H9 (cell line): ENCODE results near the gene GPR160. TPM values are rescaled to one million over a fixed set of nuclear protein-coding genes. Genes with fewer than 3 reads are reported as not detected.

Experiments used
- DNase-seq: peaks from one replicate; pipeline ENCODE4 v3.0.0-alpha.2; 2017
- H2AFZ ChIP-seq: one replicate; pipeline ENCODE4 v1.6.1; 2013; ENCODE audit warnings: mild to moderate bottlenecking, low read length, control low read depth, moderate library complexity
- H2AK5ac ChIP-seq: 2 replicates; pipeline ENCODE4 v1.6.1; 2013; ENCODE audit warnings: low read length, control low read depth, mixed read lengths; ENCODE audit not compliant: insufficient read length
- H2BK120ac ChIP-seq: one replicate; pipeline ENCODE4 v1.6.1; 2013; ENCODE audit warnings: low read depth, mild to moderate bottlenecking, low read length, control low read depth, inconsistent platforms; ENCODE audit not compliant: poor library complexity, severe bottlenecking
- H2BK12ac ChIP-seq: 2 replicates; pipeline ENCODE4 v1.6.1; 2013; ENCODE audit warnings: low read length, control low read depth, mixed read lengths, low read depth; ENCODE audit not compliant: insufficient read length
- H2BK15ac ChIP-seq: 2 replicates; pipeline ENCODE4 v1.6.1; 2013; ENCODE audit warnings: low read depth, low read length, control low read depth
- H2BK20ac ChIP-seq: one replicate; pipeline ENCODE4 v1.6.1; 2013; ENCODE audit warnings: low read depth, mild to moderate bottlenecking, low read length, control low read depth, inconsistent platforms; ENCODE audit not compliant: poor library complexity, severe bottlenecking
- H2BK5ac ChIP-seq: 2 replicates; pipeline ENCODE4 v1.6.1; 2013; ENCODE audit warnings: low read length, control low read depth, mixed read lengths; ENCODE audit not compliant: insufficient read length
- H3K14ac ChIP-seq: 2 replicates; pipeline ENCODE4 v1.6.1; 2013; ENCODE audit warnings: low read length, control low read depth; ENCODE audit not compliant: insufficient read depth
- H3K18ac ChIP-seq: 2 replicates; pipeline ENCODE4 v1.6.1; 2013; ENCODE audit warnings: low read depth, mild to moderate bottlenecking, mixed read lengths, low read length, control low read depth; ENCODE audit not compliant: insufficient read length
- H3K23ac ChIP-seq: 2 replicates; pipeline ENCODE4 v1.6.1; 2013; ENCODE audit warnings: low read length, control low read depth, mixed read lengths, low read depth; ENCODE audit not compliant: insufficient read length
- H3K23me2 ChIP-seq: 2 replicates; pipeline ENCODE4 v1.6.1; 2013; ENCODE audit warnings: low read depth, mild to moderate bottlenecking, mixed read lengths, low read length, control low read depth; ENCODE audit not compliant: insufficient read length, poor library complexity, severe bottlenecking
- H3K27ac ChIP-seq: 2 replicates; pipeline ENCODE4 v1.5.1; 2013; ENCODE audit warnings: low read length, control low read depth, mixed read lengths, low read depth; ENCODE audit not compliant: insufficient read length
- H3K27me3 ChIP-seq: 2 replicates; pipeline ENCODE4 v1.6.1; 2013; ENCODE audit warnings: low read length, control low read depth, inconsistent platforms; ENCODE audit not compliant: insufficient read depth
- H3K4ac ChIP-seq: 2 replicates; pipeline ENCODE4 v1.6.1; 2013; ENCODE audit warnings: low read depth, mild to moderate bottlenecking, control low read depth, inconsistent platforms, low read length, moderate library complexity
- H3K4me1 ChIP-seq: 2 replicates; pipeline ENCODE4 v1.6.1; 2013; ENCODE audit warnings: low read length, control low read depth, inconsistent platforms; ENCODE audit not compliant: insufficient read depth
- H3K4me2 ChIP-seq: 2 replicates; pipeline ENCODE4 v1.6.1; 2013; ENCODE audit warnings: low read length, control low read depth, mixed read lengths; ENCODE audit not compliant: insufficient read length, insufficient read depth
- H3K56ac ChIP-seq: 2 replicates; pipeline ENCODE4 v1.6.1; 2013; ENCODE audit warnings: low read depth, mild to moderate bottlenecking, mixed read lengths, low read length, control low read depth; ENCODE audit not compliant: insufficient read length
- H3K79me1 ChIP-seq: 2 replicates; pipeline ENCODE4 v1.6.1; 2013; ENCODE audit warnings: low read depth, mild to moderate bottlenecking, moderate library complexity, low read length, control low read depth, inconsistent platforms; ENCODE audit not compliant: insufficient read depth, poor library complexity, severe bottlenecking
- H3K79me2 ChIP-seq: 2 replicates; pipeline ENCODE4 v1.6.1; 2013; ENCODE audit warnings: low read length, control low read depth, inconsistent platforms; ENCODE audit not compliant: insufficient read depth
- H3K9ac ChIP-seq: 2 replicates; pipeline ENCODE4 v1.6.1; 2013; ENCODE audit warnings: low read length, control low read depth, mixed read lengths; ENCODE audit not compliant: insufficient read length; ENCODE audit errors: extremely low read depth
- H3K9me3 ChIP-seq: one replicate; pipeline ENCODE4 v1.6.1; 2013; ENCODE audit warnings: low read depth, low read length, inconsistent platforms; ENCODE audit not compliant: control insufficient read depth
- H3T11ph ChIP-seq: one replicate; pipeline ENCODE4 v1.6.1; 2013; ENCODE audit warnings: mild to moderate bottlenecking, low read length, control low read depth, inconsistent platforms
- H4K20me1 ChIP-seq: one replicate; pipeline ENCODE4 v1.6.1; 2013; ENCODE audit not compliant: control insufficient read depth, insufficient read length, insufficient read depth
- H4K5ac ChIP-seq: 2 replicates; pipeline ENCODE4 v1.6.1; 2013; ENCODE audit warnings: low read depth, mild to moderate bottlenecking, mixed read lengths, low read length, control low read depth; ENCODE audit not compliant: insufficient read length
- H4K8ac ChIP-seq: replicated peaks from 2 replicates; pipeline ENCODE4 v1.6.1; 2013; ENCODE audit warnings: low read length, control low read depth, mixed read lengths, low read depth; ENCODE audit not compliant: insufficient read length
- H4K91ac ChIP-seq: 2 replicates; pipeline ENCODE4 v1.6.1; 2013; ENCODE audit warnings: low read depth, mild to moderate bottlenecking, moderate library complexity, mixed read lengths, low read length, control low read depth; ENCODE audit not compliant: insufficient read length
- H3K27ac Mint-ChIP-seq, 3 experiments: 2 replicates in 2 of 3; 3 replicates in 1 of 3; pipeline ENCODE4 v1.8.0; 2020 to 2021; ENCODE audit warnings: mixed read lengths in 3 of 3, mild to moderate bottlenecking in 1 of 3, moderate library complexity in 1 of 3
- H3K27me3 Mint-ChIP-seq: 2 replicates; pipeline ENCODE4 v1.8.0; 2021; ENCODE audit warnings: low read depth, mild to moderate bottlenecking, moderate library complexity, mixed read lengths
- H3K36me3 Mint-ChIP-seq, 3 experiments: 2 replicates in 2 of 3; 3 replicates in 1 of 3; pipeline ENCODE4 v1.8.0; 2020 to 2021; ENCODE audit warnings: low read depth in 3 of 3, mixed read lengths in 3 of 3; ENCODE audit not compliant: insufficient read depth in 1 of 3
- H3K4me1 Mint-ChIP-seq, 2 experiments: 2 replicates each; pipeline ENCODE4 v1.8.0; 2020; ENCODE audit warnings: mixed read lengths in 2 of 2
- H3K4me3 Mint-ChIP-seq, 2 experiments: 2 replicates in 1 of 2; 3 replicates in 1 of 2; pipeline ENCODE4 v1.8.0; 2020 to 2021; ENCODE audit warnings: mild to moderate bottlenecking in 2 of 2, mixed read lengths in 2 of 2, moderate library complexity in 1 of 2
- H3K9me3 Mint-ChIP-seq, 2 experiments: 2 replicates in 1 of 2; 3 replicates in 1 of 2; pipeline ENCODE4 v1.8.0; 2020; ENCODE audit warnings: mild to moderate bottlenecking in 2 of 2, mixed read lengths in 2 of 2, moderate library complexity in 1 of 2
- WGBS: extraction: QIAGEN DNeasy Blood & Tissue Kit; methylation state at CpG from one replicate; pipeline ENCODE4 v1.1.7; 2013; ENCODE audit warnings: missing lambda C conversion rate, low lambda C conversion rate, mixed read lengths; ENCODE audit not compliant: insufficient read length; ENCODE audit errors: extremely low coverage; 5-methylcytosine and 5-hydroxymethylcytosine counted together
- total RNA-seq: library from RNA; stranded (reverse); gene quantifications from 2 replicates; pipeline ENCODE4 v1.2.1, GENCODE V29; 2021
- TF ChIP-seq, protein P1 (sequence below): fragments of 200-600 bp; sonication (generic); conservative IDR thresholded peaks from 3 replicates; pipeline ENCODE4 v1.8.0; 2021; ENCODE audit warnings: antibody characterized with exemption, mild to moderate bottlenecking

GPR160 gene
- total RNA-seq, 1 experiment from 2014 or later: 14.1 TPM

DNA sequence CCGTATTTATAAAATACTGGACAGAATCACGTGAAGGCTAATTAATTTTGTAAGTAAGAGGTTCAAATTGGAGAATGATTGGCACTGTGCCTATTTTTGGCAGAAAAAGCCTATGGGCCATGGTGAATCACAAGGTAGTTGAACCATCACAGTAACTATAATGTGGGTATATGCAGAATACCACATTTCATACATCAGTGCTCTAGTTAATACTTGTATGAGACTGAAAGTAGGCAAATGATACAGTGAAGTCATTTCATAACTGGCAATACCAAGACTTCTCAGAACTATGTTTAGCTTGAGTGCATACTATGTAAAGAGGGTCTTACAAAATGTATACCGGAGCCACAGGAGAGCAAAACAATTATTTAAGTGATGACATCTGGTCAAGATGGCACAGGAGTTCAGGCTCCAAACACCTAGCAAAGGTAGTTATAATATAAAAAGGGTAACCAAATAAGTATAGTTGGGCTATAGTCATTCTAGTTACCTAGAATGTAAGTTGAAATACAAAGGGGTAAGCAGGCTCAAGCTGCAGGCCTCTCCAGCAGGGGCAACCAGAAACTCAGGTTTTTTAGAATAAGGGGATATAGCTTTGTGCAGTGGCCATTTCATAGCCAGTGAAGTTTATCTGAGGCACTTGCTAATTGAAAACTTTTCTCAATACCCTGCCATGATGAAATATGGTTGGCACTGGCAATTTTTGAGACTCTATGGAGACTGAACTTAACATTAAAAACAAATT lies 19.1 kb downstream of the GPR160 start:
- no peak overlapping the region for H2AK5ac ChIP-seq
- no peaks in the 10 kb centered on the region for H3K23me2 ChIP-seq
- H2BK20ac ChIP-seq: no peak overlapping the region
- H2BK12ac ChIP-seq: no peak overlapping the region
- H3K79me2 ChIP-seq: no peaks in the 10 kb centered on the region; the same call in 1 of the 2 replicates
- peak overlapping the region in 2 of 3 experiments; percentile 20 to 41; a peak in 3 of 7 replicates for H3K27ac Mint-ChIP-seq
- H3K27me3 Mint-ChIP-seq: no peaks in the 10 kb centered on the region
- no peak overlapping the region for H3K56ac ChIP-seq
- no peak overlapping the region for H3T11ph ChIP-seq
- no CpG with 5 or more reads among the region's 3 CpGs for WGBS
- TF ChIP-seq, protein P1, sequence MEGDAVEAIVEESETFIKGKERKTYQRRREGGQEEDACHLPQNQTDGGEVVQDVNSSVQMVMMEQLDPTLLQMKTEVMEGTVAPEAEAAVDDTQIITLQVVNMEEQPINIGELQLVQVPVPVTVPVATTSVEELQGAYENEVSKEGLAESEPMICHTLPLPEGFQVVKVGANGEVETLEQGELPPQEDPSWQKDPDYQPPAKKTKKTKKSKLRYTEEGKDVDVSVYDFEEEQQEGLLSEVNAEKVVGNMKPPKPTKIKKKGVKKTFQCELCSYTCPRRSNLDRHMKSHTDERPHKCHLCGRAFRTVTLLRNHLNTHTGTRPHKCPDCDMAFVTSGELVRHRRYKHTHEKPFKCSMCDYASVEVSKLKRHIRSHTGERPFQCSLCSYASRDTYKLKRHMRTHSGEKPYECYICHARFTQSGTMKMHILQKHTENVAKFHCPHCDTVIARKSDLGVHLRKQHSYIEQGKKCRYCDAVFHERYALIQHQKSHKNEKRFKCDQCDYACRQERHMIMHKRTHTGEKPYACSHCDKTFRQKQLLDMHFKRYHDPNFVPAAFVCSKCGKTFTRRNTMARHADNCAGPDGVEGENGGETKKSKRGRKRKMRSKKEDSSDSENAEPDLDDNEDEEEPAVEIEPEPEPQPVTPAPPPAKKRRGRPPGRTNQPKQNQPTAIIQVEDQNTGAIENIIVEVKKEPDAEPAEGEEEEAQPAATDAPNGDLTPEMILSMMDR: no peak
- no peak overlapping the region for H3K4me2 ChIP-seq
- no peak overlapping the region for H2AFZ ChIP-seq
- H3K9ac ChIP-seq: no peak overlapping the region
- H4K20me1 ChIP-seq: no peaks in the 10 kb centered on the region
- no peak overlapping the region for H2BK120ac ChIP-seq
- no peak overlapping the region for H4K5ac ChIP-seq
- no peak overlapping the region for H3K4me3 Mint-ChIP-seq
- H3K4me1 Mint-ChIP-seq: peaks cover 31 to 39% of the 10 kb centered on the region in 2 experiments
- H3K14ac ChIP-seq: no peak overlapping the region
- no peaks in the 10 kb centered on the region for H3K79me1 ChIP-seq
- H4K8ac ChIP-seq: no peak overlapping the region
- H2BK15ac ChIP-seq: no peak overlapping the region
- no peak overlapping the region for H3K18ac ChIP-seq
- H3K27ac ChIP-seq: no peak overlapping the region
- no peak overlapping the region for H4K91ac ChIP-seq
- no peak overlapping the region for H2BK5ac ChIP-seq
- no peak overlapping the region for H3K23ac ChIP-seq
- DNase-seq: no peak
- peaks cover 0 to 6% of the 10 kb centered on the region in 2 experiments; a peak in 2 of 5 replicates for H3K9me3 Mint-ChIP-seq
- H3K9me3 ChIP-seq: no peaks in the 10 kb centered on the region
- H3K36me3 Mint-ChIP-seq: peaks cover 7 to 10% (median 9%) of the 10 kb centered on the region in 3 experiments; a peak in 6 of 7 replicates
- no peak overlapping the region for H3K4ac ChIP-seq
- no peaks in the 10 kb centered on the region for H3K27me3 ChIP-seq
- peaks cover 8% of the 10 kb centered on the region; the same call in 1 of the 2 replicates for H3K4me1 ChIP-seq
